Medulla oblongata (tissue), 1 donor: ENCODE results near the gene ARHGAP24.

Experiments used
- DNase-seq: peaks from one replicate; pipeline ENCODE4 v3.0.0-alpha.2; 2015; ENCODE audit errors: extremely low spot score

The ARHGAP24 gene

GRCh38 chr4:85777908-85778631, 303.1 kb downstream of the ARHGAP24 start:
- DNase-seq, result no peak

- DNase-seq, result peak; percentile 46
Measured at GRCh38 chr4:85778632-85779131, 303.7 kb downstream of the ARHGAP24 start.

DNA sequence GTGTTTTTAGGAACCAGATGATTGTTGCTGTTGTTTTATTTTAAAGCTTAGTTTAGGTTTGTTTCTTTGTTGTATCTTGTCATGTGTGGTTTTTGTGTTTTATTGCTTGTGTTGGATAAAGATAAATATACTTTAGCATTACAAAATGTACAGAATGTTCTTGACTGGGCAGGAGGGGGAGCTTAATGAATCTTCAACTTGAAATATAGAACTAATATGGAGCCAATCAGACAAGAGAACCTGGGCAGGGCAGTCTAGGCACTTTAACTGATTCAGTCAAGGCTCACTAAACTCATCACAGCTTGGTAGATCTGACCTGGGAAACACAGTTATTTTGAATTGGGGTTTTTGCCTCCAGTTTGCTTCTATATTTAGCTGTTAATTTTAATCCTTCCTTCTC, 304.2 kb downstream of the ARHGAP24 start:
- no peak for DNase-seq

GRCh38 chr4:85780664-85781063, 305.7 kb downstream of the ARHGAP24 start:
- DNase-seq, result no peak

GRCh38 chr4:85783483-85783882, 308.5 kb downstream of the ARHGAP24 start:
- DNase-seq, result no peak

DNA sequence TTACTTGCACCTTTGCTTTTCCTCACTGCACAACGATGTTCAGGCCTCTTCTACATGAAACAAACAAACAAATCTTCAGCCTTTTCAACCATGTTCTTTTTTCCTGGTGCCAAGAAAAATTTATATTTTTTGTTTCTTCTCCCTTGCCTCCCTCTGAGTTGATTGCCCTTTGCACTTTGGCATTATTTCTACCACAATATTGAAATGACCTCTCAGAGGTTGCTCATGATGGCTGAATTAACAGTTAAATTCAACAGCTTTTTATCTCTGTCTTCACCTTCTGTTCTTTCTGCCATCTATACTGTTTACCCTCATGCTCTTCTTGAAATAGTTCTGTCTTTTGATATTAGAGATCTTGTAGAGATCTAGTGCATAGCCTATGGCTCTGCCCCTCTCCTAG, 308.9 kb downstream of the ARHGAP24 start:
- no peak for DNase-seq

DNA sequence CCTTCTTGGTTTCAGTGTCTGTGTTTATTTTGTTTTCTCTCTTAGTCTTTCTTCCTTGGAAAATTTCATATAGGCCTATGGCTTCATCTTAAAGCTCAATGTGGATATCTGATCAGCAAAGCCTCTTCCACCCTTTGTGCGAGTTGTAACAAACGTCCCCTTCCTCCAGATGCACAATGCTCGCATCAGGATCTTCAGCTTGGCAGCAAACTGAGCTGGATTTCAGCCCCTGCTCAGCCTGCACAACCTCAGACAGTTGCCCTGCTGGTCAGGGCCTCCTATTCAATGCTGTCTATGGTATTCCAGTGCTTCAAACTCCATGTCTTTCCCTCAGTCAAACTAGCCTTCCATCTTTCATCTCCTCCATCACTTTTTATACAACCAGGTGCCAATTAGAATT, 309.4 kb downstream of the ARHGAP24 start:
- peak; percentile 31 for DNase-seq

GRCh38 chr4:85784947-85785346, 310.0 kb downstream of the ARHGAP24 start:
- no peak for DNase-seq

- DNase-seq, result no peak
Measured at GRCh38 chr4:85787133-85787532, 312.2 kb downstream of the ARHGAP24 start.

- no peak for DNase-seq
Measured at GRCh38 chr4:85788604-85789003, 313.7 kb downstream of the ARHGAP24 start.

DNA sequence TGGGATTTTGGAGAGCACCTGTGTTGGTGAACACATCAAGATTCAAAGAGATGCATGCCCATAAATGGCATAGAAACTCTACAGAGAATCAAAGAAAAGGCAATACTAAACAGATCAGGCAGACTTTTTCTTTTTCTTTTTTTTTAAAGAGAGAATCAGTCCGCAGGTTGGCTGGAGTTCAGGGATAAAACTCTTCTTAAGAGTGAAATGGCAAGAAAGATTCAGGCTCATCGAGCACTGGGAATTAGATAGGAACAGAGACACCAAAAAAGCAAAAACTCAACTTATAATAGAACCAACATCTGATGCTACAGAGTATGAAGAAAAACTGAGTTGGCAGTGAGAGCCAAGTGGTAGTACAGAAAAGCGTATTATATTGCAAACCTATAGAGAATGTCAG, 314.3 kb downstream of the ARHGAP24 start:
- no peak for DNase-seq

DNA sequence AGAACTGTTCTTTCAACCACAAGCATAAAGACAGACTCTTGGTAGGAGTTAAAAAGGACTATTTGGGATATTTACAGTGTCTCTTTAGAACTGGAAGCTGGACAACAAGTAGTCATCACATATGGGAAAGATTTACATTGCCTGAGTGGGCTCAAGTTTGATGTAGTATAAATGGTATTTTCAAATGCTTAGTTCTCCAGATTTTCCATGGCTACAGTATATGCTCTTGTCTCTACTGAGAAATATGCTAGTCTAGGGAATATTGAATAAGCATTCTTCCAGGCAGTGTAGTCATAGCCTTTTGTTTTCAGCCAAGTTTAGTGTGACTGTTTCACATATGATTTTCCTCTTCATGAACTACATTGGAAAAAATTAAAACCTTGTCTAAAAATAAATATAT, 315.6 kb downstream of the ARHGAP24 start:
- DNase-seq, result no peak

GRCh38 chr4:85792376-85793232, 317.7 kb downstream of the ARHGAP24 start:
- no peak for DNase-seq

DNA sequence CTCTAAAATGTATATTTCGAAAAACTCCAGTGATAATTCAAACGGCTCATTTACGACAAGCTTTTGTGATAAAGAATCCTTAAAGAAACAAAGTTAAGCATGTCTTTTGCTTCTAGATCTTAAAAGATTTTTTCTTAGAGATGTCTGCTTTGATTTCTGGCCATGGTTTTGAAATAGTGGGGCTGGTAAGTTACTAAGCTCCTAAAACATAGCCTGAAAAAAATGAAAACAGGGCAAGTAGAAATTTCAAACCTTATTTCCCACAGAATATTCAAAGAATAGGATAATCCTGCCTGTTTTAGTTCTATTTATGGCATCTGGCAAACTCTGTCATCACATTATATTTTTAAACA, 318.3 kb downstream of the ARHGAP24 start:
- DNase-seq, result no peak

GRCh38 chr4:85798012-85798770, 323.2 kb downstream of the ARHGAP24 start:
- no peak for DNase-seq

GRCh38 chr4:85803856-85804255, 328.9 kb downstream of the ARHGAP24 start:
- no peak for DNase-seq

DNA sequence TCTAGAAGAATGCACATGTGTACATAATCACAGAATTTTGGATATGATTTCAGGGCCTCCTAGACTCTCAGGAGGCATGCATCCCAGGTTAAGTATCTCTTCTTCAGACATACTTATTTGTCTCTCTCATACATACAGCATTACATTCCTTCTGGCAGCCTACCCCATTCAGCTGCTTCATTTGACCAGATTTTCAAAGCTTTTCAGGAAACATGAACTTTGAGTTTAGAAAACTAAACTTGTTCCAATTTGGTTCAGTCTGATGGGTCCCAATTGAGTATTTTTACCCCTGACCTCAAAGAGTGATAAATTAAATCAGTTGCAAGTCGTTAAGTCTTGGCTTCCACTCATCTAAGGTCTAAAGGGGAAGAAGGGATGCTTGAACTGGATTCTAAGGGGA, 330.9 kb downstream of the ARHGAP24 start:
- DNase-seq, result no peak

GRCh38 chr4:85806334-85806733, 331.4 kb downstream of the ARHGAP24 start:
- no peak for DNase-seq

DNA sequence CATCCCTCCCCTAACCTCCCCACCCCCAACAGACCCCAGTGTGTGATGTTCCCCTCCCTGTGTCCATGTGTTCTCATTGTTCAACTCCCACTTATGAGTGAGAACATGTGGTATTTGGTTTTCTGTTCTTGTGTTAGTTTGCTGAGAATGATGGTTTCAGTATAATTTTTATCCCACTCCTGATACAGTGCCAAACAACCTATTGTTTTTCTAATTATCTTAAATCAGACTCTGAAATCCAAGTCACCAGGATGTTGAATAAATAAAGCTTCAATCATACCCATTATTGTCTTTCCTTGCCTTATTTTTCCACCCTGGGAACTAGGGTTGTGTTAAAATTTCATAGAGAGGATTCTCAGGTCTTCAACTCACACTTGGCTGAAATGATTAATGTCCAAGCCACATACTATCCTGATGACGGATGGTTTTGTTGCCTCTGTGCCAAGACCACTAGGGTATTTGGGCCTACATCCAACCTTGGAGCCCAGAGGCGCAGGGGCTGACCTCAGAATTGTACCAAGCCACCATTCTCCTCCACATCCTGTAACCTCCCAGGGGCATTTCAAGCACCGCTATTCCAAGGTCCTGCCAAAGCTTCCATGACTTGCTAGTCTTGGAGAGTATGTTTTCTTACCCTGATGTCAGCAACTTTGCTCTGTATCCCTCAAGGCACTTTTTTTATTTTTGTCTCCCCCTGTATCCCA, 332.4 kb downstream of the ARHGAP24 start:
- DNase-seq, result no peak

GRCh38 chr4:85808104-85808503, 333.2 kb downstream of the ARHGAP24 start:
- DNase-seq, result no peak

- no peak for DNase-seq
Measured at GRCh38 chr4:85808864-85809263, 333.9 kb downstream of the ARHGAP24 start.

- DNase-seq, result no peak
Measured at GRCh38 chr4:85812776-85813175, 337.8 kb downstream of the ARHGAP24 start.
